ENCODE measurements around the gene SNX27.

GRCh38 chr1:151606384-151606783, 5.5 kb upstream of the SNX27 start:
- TF ChIP-seq EZH2 (IDR thresholded peaks at IDR 0.05; ENCODE audit: low read length, missing control alignments) (no peak), CTCF (conservative IDR thresholded peaks at IDR 0.05 in 1 of 2, IDR thresholded peaks at IDR 0.05 in 1 of 2; ENCODE audit: low read depth in 1 of 2, low read length in 2 of 2) (no peak)

Data from fibroblast of lung (primary cell).